HCT116 (cell line): Measurements from ENCODE around the gene CLDN20. TPM values are rescaled to one million over a fixed set of nuclear protein-coding genes. Genes with fewer than 3 reads are reported as not detected.

Experiments
- ATAC-seq: fragments of 200-7000 bp; cut with Tn5 transposase; 2 replicates; pipeline ENCODE4 v1.9.1; 2020; ENCODE audit warnings: mild to moderate bottlenecking, moderate library complexity
- BruUV-seq: library from RNA; stranded (reverse); fragments of 400-500 nt; replicated peaks from 2 replicates; lab custom pipeline; 2021; lab: Mats Ljungman, UMichigan
- CTCF ChIA-PET: fragments of 300-600 bp; sonication (Branson Sonifier 250); formaldehyde crosslinking; loops from one replicate; lab custom pipeline; 2021; ENCODE audit warnings: antibody characterized with exemption; lab: Charles Lee
- POLR2A ChIA-PET: fragments of 300-600, 350-600 bp; sonication (Branson Sonifier 250); formaldehyde crosslinking; loops from one replicate; lab custom pipeline; 2021; ENCODE audit warnings: antibody characterized with exemption; lab: Charles Lee
- RAD21 ChIA-PET, 2 experiments: fragments of 300-600 bp; sonication (Branson Sonifier 250); formaldehyde crosslinking; loops; one replicate each; lab custom pipeline; 2023; ENCODE audit warnings: low total read pairs in 2 of 2; ENCODE audit not compliant: uncharacterized antibody in 2 of 2, unreplicated experiment in 2 of 2, low non-redundant PET in 1 of 2; lab: Charles Lee
- DNase-seq: peaks from one replicate; pipeline ENCODE4 v3.0.0-alpha.2; 2010; ENCODE audit warnings: low read depth, low spot score
- H2AFZ ChIP-seq: fragments of 200-600 bp; shearing (Covaris generic), sonication (generic); 2 replicates; pipeline ENCODE4 v1.6.1; 2017; ENCODE audit warnings: low read depth, mixed run types, mixed read lengths, antibody characterized with exemption, low read length; ENCODE audit not compliant: poor library complexity, severe bottlenecking
- H3K27ac ChIP-seq: 2 replicates; pipeline ENCODE4 v1.5.1; 2012; ENCODE audit warnings: low read depth, low read length
- H3K27me3 ChIP-seq: fragments of 200-600 bp; sonication (generic); 2 replicates; pipeline ENCODE4 v1.6.1; 2016; ENCODE audit warnings: mixed run types, low read length, mixed read lengths; ENCODE audit not compliant: insufficient read depth
- H3K36me3 ChIP-seq, 2 experiments: fragments of 200-500 bp in 1 of 2; fragments of 200-600 bp in 1 of 2; sonication (Bioruptor generic) in 1 of 2; sonication (generic) in 1 of 2; 2 replicates each; pipeline versions ENCODE4 v1.5.1 to v1.6.1; 2014 to 2016; ENCODE audit warnings: low read length in 2 of 2, inconsistent platforms in 1 of 2, mixed read lengths in 1 of 2, mixed run types in 1 of 2; ENCODE audit not compliant: insufficient read depth in 2 of 2, control insufficient read depth in 1 of 2
- H3K4me1 ChIP-seq, 2 experiments: fragments of 200-600 bp in 1 of 2; sonication (generic) in 1 of 2; 2 replicates each; pipeline versions ENCODE4 v1.5.1 to v1.6.1; 2012 to 2017; ENCODE audit warnings: low read length in 2 of 2, inconsistent platforms in 1 of 2, mild to moderate bottlenecking in 1 of 2, mixed read lengths in 1 of 2, mixed run types in 1 of 2, moderate library complexity in 1 of 2; ENCODE audit not compliant: insufficient read depth in 2 of 2, control insufficient read depth in 1 of 2
- H3K4me2 ChIP-seq: fragments of 200-600 bp; sonication (generic); 2 replicates; pipeline ENCODE4 v1.6.1; 2017; ENCODE audit warnings: mixed run types, low read length, mixed read lengths
- H3K4me3 ChIP-seq, 2 experiments: fragments of 200-600 bp in 1 of 2; sonication (generic) in 1 of 2; replicated peaks in 1 of 2; 2 replicates each; pipeline ENCODE4 v1.5.1; 2011 to 2016; ENCODE audit warnings: low read length in 2 of 2, control low read depth in 1 of 2, low read depth in 1 of 2, mild to moderate bottlenecking in 1 of 2, mixed read lengths in 1 of 2, mixed run types in 1 of 2
- H3K79me2 ChIP-seq: fragments of 200-600 bp; sonication (generic); 2 replicates; pipeline ENCODE4 v1.6.1; 2017; ENCODE audit warnings: mild to moderate bottlenecking, mixed run types, low read length, moderate library complexity, mixed read lengths; ENCODE audit not compliant: insufficient read depth
- H3K9ac ChIP-seq: fragments of 200-600 bp; sonication (generic); 2 replicates; pipeline ENCODE4 v1.6.1; 2016; ENCODE audit warnings: low read length, mixed read lengths
- H3K9me2 ChIP-seq: fragments of 200-600 bp; sonication (generic), shearing (Covaris generic); 2 replicates; pipeline ENCODE4 v1.6.1; 2017; ENCODE audit warnings: mixed run types, mild to moderate bottlenecking, moderate library complexity; ENCODE audit not compliant: insufficient read depth
- H3K9me3 ChIP-seq, 2 experiments: fragments of 200-500 bp in 1 of 2; fragments of 200-600 bp in 1 of 2; sonication (Bioruptor generic) in 1 of 2; sonication (generic) in 1 of 2; 2 replicates each; pipeline ENCODE4 v1.6.1; 2014 to 2017; ENCODE audit warnings: low read length in 2 of 2, mixed read lengths in 2 of 2, inconsistent platforms in 1 of 2, low read depth in 1 of 2, mild to moderate bottlenecking in 1 of 2, mixed run types in 1 of 2, moderate library complexity in 1 of 2; ENCODE audit not compliant: control insufficient read depth in 1 of 2, insufficient read depth in 1 of 2
- H4K20me1 ChIP-seq: fragments of 200-600 bp; sonication (generic), shearing (Covaris generic); 2 replicates; pipeline ENCODE4 v1.6.1; 2017; ENCODE audit warnings: mixed run types, mild to moderate bottlenecking, moderate library complexity; ENCODE audit not compliant: insufficient read depth
- CBX3 ChIP-seq: IDR thresholded peaks from 2 replicates; pipeline ENCODE4 v1.6.1; 2012; ENCODE audit warnings: low read depth
- CEBPB ChIP-seq: IDR thresholded peaks from 2 replicates; pipeline ENCODE4 v1.6.1; 2012; ENCODE audit warnings: low read depth
- EGR1 ChIP-seq: IDR thresholded peaks from 2 replicates; pipeline ENCODE4 v1.6.1; 2012; ENCODE audit warnings: low read depth
- ELF1 ChIP-seq: IDR thresholded peaks from 2 replicates; pipeline ENCODE4 v1.6.1; 2012; ENCODE audit warnings: low read depth, borderline replicate concordance
- EZH2 ChIP-seq: fragments of 200-600 bp; sonication (generic); IDR thresholded peaks from 2 replicates; pipeline ENCODE4 v1.6.1; 2017; ENCODE audit warnings: antibody characterized with exemption, mixed run types
- EZH2phosphoT487 ChIP-seq: fragments of 200-600 bp; IDR thresholded peaks from 2 replicates; pipeline ENCODE4 v1.6.1; 2018; ENCODE audit warnings: antibody characterized with exemption, borderline replicate concordance
- FOSL1 ChIP-seq: IDR thresholded peaks from 2 replicates; pipeline ENCODE4 v1.6.1; 2012; ENCODE audit warnings: low read depth
- JUND ChIP-seq: IDR thresholded peaks from 2 replicates; pipeline ENCODE4 v1.6.1; 2012
- POLR2A ChIP-seq: IDR thresholded peaks from 2 replicates; pipeline ENCODE4 v1.7.0; 2011; ENCODE audit warnings: borderline replicate concordance; ENCODE audit not compliant: insufficient read depth, insufficient read length; ENCODE audit errors: extremely low read depth
- SIN3A ChIP-seq: IDR thresholded peaks from 2 replicates; pipeline ENCODE4 v1.6.1; 2012; ENCODE audit warnings: low read depth
- SRF ChIP-seq: IDR thresholded peaks from 2 replicates; pipeline ENCODE4 v1.6.1; 2012; ENCODE audit warnings: low read depth
- TCF7L2 ChIP-seq: IDR thresholded peaks from 2 replicates; pipeline ENCODE4 v1.7.0; 2011; ENCODE audit warnings: borderline replicate concordance, inconsistent platforms; ENCODE audit not compliant: insufficient read depth, insufficient read length; ENCODE audit errors: extremely low read depth
- YY1 ChIP-seq: IDR thresholded peaks from 2 replicates; pipeline ENCODE4 v1.6.1; 2011; ENCODE audit warnings: low read length, low read depth, moderate library complexity, mild to moderate bottlenecking; ENCODE audit not compliant: insufficient replicate concordance; ENCODE audit errors: extremely low read depth
- ZFX ChIP-seq: fragments of 450-650 bp; IDR thresholded peaks from 2 replicates; pipeline ENCODE4 v1.6.1; 2017
- ZNF274 ChIP-seq: fragments of 200-500 bp; sonication (Bioruptor generic); IDR thresholded peaks from 2 replicates; pipeline ENCODE4 v1.6.1; 2014; ENCODE audit warnings: mild to moderate bottlenecking, low read depth, low read length, inconsistent platforms
- intact Hi-C: fragments of 100-400 bp; cut with micrococcal nuclease; formaldehyde crosslinking; loops from 2 replicates; pipeline ENCODE4 v1.10.0; 2022
- total RNA-seq: library from RNA; stranded (reverse); gene quantifications from one replicate; pipeline ENCODE4 v1.2.1, GENCODE V29; 2021; ENCODE audit not compliant: unreplicated experiment
- TF ChIP-seq, protein P1 (sequence below): IDR thresholded peaks from 2 replicates; pipeline ENCODE4 v1.6.1; 2011; ENCODE audit warnings: mild to moderate bottlenecking, low read length, moderate library complexity; ENCODE audit not compliant: insufficient replicate concordance; ENCODE audit errors: extremely low read depth
- TF ChIP-seq, protein P2 (sequence below): IDR thresholded peaks from 2 replicates; pipeline ENCODE4 v1.6.1; 2012; ENCODE audit warnings: low read depth
- TF ChIP-seq, protein P3 (sequence below): IDR thresholded peaks from 2 replicates; pipeline ENCODE4 v1.6.1; 2012
- TF ChIP-seq, protein P4 (sequence below), 3 experiments: fragments of 200-600 bp in 1 of 3; sonication (generic) in 1 of 3; IDR thresholded peaks in 2 of 3; conservative IDR thresholded peaks in 1 of 3; 2 replicates each; pipeline ENCODE4 v1.5.1; 2012 to 2017; ENCODE audit warnings: low read depth in 2 of 3, low read length in 2 of 3, antibody characterized with exemption in 1 of 3, borderline replicate concordance in 1 of 3, control low read depth in 1 of 3, mild to moderate bottlenecking in 1 of 3, mixed read lengths in 1 of 3, mixed run types in 1 of 3, moderate library complexity in 1 of 3; ENCODE audit not compliant: insufficient read depth in 1 of 3
- TF ChIP-seq, protein P5 (sequence below): IDR thresholded peaks from 2 replicates; pipeline ENCODE4 v1.6.1; 2012

The CLDN20 gene
- total RNA-seq, 1 experiment from 2014 or later, result not detected

DNA sequence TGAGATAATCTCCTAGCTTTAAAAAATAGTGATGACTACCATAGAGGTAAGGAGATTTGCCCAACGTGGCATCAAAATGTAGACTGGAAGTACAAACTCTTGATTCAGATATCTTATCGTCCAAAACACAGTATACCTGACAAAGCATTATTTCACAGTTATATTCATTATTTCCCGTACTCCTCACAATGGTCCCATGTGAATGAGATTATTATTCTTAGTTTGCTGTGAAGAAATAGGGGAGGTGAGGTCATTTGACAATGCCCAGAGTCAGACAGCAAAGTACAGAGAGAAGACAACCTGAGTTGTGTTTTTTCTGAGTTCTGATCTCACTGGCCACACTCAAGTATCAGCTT, 51.7 kb downstream of the CLDN20 start:
- no peak for DNase-seq
- TF ChIP-seq FOSL1, result no peak
- TF ChIP-seq ELF1, result no peak
- no peak for TF ChIP-seq EZH2phosphoT487
- no peak for TF ChIP-seq CBX3
- no peak for TF ChIP-seq JUND
- TF ChIP-seq, protein P1, sequence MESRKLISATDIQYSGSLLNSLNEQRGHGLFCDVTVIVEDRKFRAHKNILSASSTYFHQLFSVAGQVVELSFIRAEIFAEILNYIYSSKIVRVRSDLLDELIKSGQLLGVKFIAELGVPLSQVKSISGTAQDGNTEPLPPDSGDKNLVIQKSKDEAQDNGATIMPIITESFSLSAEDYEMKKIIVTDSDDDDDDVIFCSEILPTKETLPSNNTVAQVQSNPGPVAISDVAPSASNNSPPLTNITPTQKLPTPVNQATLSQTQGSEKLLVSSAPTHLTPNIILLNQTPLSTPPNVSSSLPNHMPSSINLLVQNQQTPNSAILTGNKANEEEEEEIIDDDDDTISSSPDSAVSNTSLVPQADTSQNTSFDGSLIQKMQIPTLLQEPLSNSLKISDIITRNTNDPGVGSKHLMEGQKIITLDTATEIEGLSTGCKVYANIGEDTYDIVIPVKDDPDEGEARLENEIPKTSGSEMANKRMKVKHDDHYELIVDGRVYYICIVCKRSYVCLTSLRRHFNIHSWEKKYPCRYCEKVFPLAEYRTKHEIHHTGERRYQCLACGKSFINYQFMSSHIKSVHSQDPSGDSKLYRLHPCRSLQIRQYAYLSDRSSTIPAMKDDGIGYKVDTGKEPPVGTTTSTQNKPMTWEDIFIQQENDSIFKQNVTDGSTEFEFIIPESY, result no peak
- TF ChIP-seq, protein P2, sequence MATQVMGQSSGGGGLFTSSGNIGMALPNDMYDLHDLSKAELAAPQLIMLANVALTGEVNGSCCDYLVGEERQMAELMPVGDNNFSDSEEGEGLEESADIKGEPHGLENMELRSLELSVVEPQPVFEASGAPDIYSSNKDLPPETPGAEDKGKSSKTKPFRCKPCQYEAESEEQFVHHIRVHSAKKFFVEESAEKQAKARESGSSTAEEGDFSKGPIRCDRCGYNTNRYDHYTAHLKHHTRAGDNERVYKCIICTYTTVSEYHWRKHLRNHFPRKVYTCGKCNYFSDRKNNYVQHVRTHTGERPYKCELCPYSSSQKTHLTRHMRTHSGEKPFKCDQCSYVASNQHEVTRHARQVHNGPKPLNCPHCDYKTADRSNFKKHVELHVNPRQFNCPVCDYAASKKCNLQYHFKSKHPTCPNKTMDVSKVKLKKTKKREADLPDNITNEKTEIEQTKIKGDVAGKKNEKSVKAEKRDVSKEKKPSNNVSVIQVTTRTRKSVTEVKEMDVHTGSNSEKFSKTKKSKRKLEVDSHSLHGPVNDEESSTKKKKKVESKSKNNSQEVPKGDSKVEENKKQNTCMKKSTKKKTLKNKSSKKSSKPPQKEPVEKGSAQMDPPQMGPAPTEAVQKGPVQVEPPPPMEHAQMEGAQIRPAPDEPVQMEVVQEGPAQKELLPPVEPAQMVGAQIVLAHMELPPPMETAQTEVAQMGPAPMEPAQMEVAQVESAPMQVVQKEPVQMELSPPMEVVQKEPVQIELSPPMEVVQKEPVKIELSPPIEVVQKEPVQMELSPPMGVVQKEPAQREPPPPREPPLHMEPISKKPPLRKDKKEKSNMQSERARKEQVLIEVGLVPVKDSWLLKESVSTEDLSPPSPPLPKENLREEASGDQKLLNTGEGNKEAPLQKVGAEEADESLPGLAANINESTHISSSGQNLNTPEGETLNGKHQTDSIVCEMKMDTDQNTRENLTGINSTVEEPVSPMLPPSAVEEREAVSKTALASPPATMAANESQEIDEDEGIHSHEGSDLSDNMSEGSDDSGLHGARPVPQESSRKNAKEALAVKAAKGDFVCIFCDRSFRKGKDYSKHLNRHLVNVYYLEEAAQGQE, result no peak
- TF ChIP-seq, protein P3, sequence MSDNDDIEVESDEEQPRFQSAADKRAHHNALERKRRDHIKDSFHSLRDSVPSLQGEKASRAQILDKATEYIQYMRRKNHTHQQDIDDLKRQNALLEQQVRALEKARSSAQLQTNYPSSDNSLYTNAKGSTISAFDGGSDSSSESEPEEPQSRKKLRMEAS, result no peak
- TF ChIP-seq CEBPB, result no peak
- TF ChIP-seq SIN3A, result no peak
- TF ChIP-seq EGR1, result no peak
- TF ChIP-seq TCF7L2, result no peak
- no peak for TF ChIP-seq ZFX
- TF ChIP-seq SRF, result no peak
- no peak for TF ChIP-seq YY1
- no peak for TF ChIP-seq POLR2A
- no peak for TF ChIP-seq EZH2
- no peak for TF ChIP-seq ZNF274
- TF ChIP-seq, protein P4, sequence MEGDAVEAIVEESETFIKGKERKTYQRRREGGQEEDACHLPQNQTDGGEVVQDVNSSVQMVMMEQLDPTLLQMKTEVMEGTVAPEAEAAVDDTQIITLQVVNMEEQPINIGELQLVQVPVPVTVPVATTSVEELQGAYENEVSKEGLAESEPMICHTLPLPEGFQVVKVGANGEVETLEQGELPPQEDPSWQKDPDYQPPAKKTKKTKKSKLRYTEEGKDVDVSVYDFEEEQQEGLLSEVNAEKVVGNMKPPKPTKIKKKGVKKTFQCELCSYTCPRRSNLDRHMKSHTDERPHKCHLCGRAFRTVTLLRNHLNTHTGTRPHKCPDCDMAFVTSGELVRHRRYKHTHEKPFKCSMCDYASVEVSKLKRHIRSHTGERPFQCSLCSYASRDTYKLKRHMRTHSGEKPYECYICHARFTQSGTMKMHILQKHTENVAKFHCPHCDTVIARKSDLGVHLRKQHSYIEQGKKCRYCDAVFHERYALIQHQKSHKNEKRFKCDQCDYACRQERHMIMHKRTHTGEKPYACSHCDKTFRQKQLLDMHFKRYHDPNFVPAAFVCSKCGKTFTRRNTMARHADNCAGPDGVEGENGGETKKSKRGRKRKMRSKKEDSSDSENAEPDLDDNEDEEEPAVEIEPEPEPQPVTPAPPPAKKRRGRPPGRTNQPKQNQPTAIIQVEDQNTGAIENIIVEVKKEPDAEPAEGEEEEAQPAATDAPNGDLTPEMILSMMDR (IDR thresholded peaks at IDR 0.05 in 2 of 3, conservative IDR thresholded peaks at IDR 0.05 in 1 of 3; ENCODE audit: borderline replicate concordance in 1 of 3, insufficient read depth in 1 of 3, low read depth in 2 of 3, low read length in 2 of 3), result no peak
- TF ChIP-seq, protein P5, sequence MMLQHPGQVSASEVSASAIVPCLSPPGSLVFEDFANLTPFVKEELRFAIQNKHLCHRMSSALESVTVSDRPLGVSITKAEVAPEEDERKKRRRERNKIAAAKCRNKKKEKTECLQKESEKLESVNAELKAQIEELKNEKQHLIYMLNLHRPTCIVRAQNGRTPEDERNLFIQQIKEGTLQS, result no peak
- ChIA-PET RAD21 (no interaction called here), CTCF (interaction anchor here (1.1 to 1.6 kb wide), 4 partner anchors 16 to 1730 kb away, joined by 3 to 5 read pairs (median 4); no protein-coding TSS in a partner anchor), POLR2A (no interaction called here)
- H3K27ac ChIP-seq, result peak overlapping the region; percentile 77
- H3K9me2 ChIP-seq, result no peaks in the 10 kb centered on the region
- H4K20me1 ChIP-seq, result no peaks in the 10 kb centered on the region
- H3K9ac ChIP-seq, result peak overlapping the region; percentile 87
- no peak for ATAC-seq
- peaks cover 5 to 14% of the 10 kb centered on the region in 2 experiments; a peak in 3 of 4 replicates for H3K4me1 ChIP-seq
- H3K36me3 ChIP-seq, result peaks cover 0 to 4% of the 10 kb centered on the region in 2 experiments; a peak in 3 of 4 replicates
- H2AFZ ChIP-seq, result peak overlapping the region; percentile 84
- intact Hi-C loops, result loop anchor here (5.0 kb wide), 2 partner anchors 138 to 638 kb away; no protein-coding TSS in a partner anchor
- H3K9me3 ChIP-seq, result no peaks in the 10 kb centered on the region
- no peaks in the 10 kb centered on the region for H3K27me3 ChIP-seq
- H3K79me2 ChIP-seq, result peaks cover 22% of the 10 kb centered on the region
- H3K4me2 ChIP-seq, result peak overlapping the region; percentile 83
- BruUV-seq, result no TSS peak
- H3K4me3 ChIP-seq, result peak overlapping the region; percentile 89 to 92
